GM19324 (cell line): ENCODE results near the gene AFG1L.
"Not testable (repeated sequence)": the region's sequence is repeated elsewhere in the genome, so short reads cannot be mapped to it uniquely, and the experiment has no call there.

Source experiments
- ATAC-seq: cut with Tn5 transposase; IDR thresholded peaks from one replicate; pipeline ENCODE4 v1.9.1; 2021; ENCODE audit warnings: mild to moderate bottlenecking, moderate library complexity; ENCODE audit not compliant: unreplicated experiment, low FRiP score

AFG1L gene

GRCh38 chr6:108294727-108295625 lies at the start of gene AFG1L:
AFG1L (plus strand) TSS chr6:108295054; CDS start chr6:108295080, 26 bp downstream.
- peak; percentile 91 for ATAC-seq

GRCh38 chr6:108245095-108245494 lies 49.8 kb upstream of the AFG1L start:
- not testable (repeated sequence) for ATAC-seq

- ATAC-seq = no peak
These were observed 46.8 kb upstream of the AFG1L start for GRCh38 chr6:108247965-108248536.

- ATAC-seq = no peak
These were observed 44.5 kb upstream of the AFG1L start for GRCh38 chr6:108250240-108250866.

GRCh38 chr6:108251252-108251651 lies 43.6 kb upstream of the AFG1L start:
- ATAC-seq = no peak

- ATAC-seq = no peak
These were observed 42.8 kb upstream of the AFG1L start for GRCh38 chr6:108252055-108252454.

GRCh38 chr6:108253241-108253640 lies 41.6 kb upstream of the AFG1L start:
- ATAC-seq = no peak

GRCh38 chr6:108254433-108255410 lies 40.1 kb upstream of the AFG1L start:
- ATAC-seq = no peak

GRCh38 chr6:108260126-108260808 lies 34.6 kb upstream of the AFG1L start:
- peak; percentile 5 for ATAC-seq

- ATAC-seq = peak; percentile 93
These were observed 33.9 kb upstream of the AFG1L start, which contains the start of gene SNX3 for GRCh38 chr6:108260809-108261569. SNX3 (minus strand) TSS chr6:108261040; CDS start chr6:108260921, 119 bp downstream.

GRCh38 chr6:108263371-108263770 lies 31.5 kb upstream of the AFG1L start:
- ATAC-seq = no peak

- ATAC-seq = no peak
These were observed 26.0 kb upstream of the AFG1L start for GRCh38 chr6:108268845-108269244.

GRCh38 chr6:108269955-108270354 lies 24.9 kb upstream of the AFG1L start:
- not testable (repeated sequence) for ATAC-seq

GRCh38 chr6:108274546-108274945 lies 20.3 kb upstream of the AFG1L start:
- ATAC-seq = no peak

GRCh38 chr6:108275976-108276375 lies 18.9 kb upstream of the AFG1L start:
- no peak for ATAC-seq

GRCh38 chr6:108277295-108277694 lies 17.6 kb upstream of the AFG1L start:
- no peak for ATAC-seq

GRCh38 chr6:108277831-108278230 lies 17.0 kb upstream of the AFG1L start:
- ATAC-seq = no peak

- no peak for ATAC-seq
These were observed 9.5 kb upstream of the AFG1L start for GRCh38 chr6:108285381-108285780.

- ATAC-seq = no peak
These were observed 8.5 kb upstream of the AFG1L start for GRCh38 chr6:108286366-108286765.
